Activated naive CD4-positive, alpha-beta T cell treated with anti-CD3 and anti-CD28 coated beads, Interleukin-2, amount 50 U/mL, for 24 hours (primary cell): ENCODE measurements around the gene KRTAP4-5.
"Not testable (repeated sequence)": the region's sequence is repeated elsewhere in the genome, so short reads cannot be mapped to it uniquely, and the experiment has no call there.

ENCODE experiments used
- H3K27ac Mint-ChIP-seq: one replicate; pipeline ENCODE4 v1.8.0; 2021; ENCODE audit warnings: mild to moderate bottlenecking, mixed read lengths
- H3K27me3 Mint-ChIP-seq: one replicate; pipeline ENCODE4 v1.8.0; 2021; ENCODE audit warnings: mixed read lengths
- H3K36me3 Mint-ChIP-seq: one replicate; pipeline ENCODE4 v1.8.0; 2021; ENCODE audit warnings: mixed read lengths
- H3K4me1 Mint-ChIP-seq: one replicate; pipeline ENCODE4 v1.8.0; 2021; ENCODE audit warnings: mixed read lengths
- H3K4me3 Mint-ChIP-seq: one replicate; pipeline ENCODE4 v1.8.0; 2021; ENCODE audit warnings: mild to moderate bottlenecking, mixed read lengths
- H3K9me3 Mint-ChIP-seq: one replicate; pipeline ENCODE4 v1.8.0; 2021; ENCODE audit warnings: mixed read lengths

KRTAP4-5 gene

GRCh38 chr17:41149652-41149985 lies at the start of gene KRTAP4-5:
Gene KRTAP4-5 (minus strand): TSS chr17:41149825. CDS start chr17:41149767, 58 bp downstream.
- H3K27me3 Mint-ChIP-seq = no peaks in the 10 kb centered on the region
- peaks cover 2% of the 10 kb centered on the region for H3K36me3 Mint-ChIP-seq
- no peak within 1 kb of the TSS for H3K27ac Mint-ChIP-seq
- H3K4me3 Mint-ChIP-seq = no peak within 1 kb of the TSS
- H3K9me3 Mint-ChIP-seq = no peaks in the 10 kb centered on the region
- no peaks in the 10 kb centered on the region for H3K4me1 Mint-ChIP-seq

- Mint-ChIP-seq H3K36me3 (peaks cover 2% of the 10 kb centered on the region), H3K27ac (no peak overlapping the region), H3K27me3 (no peaks in the 10 kb centered on the region), H3K4me3 (no peak overlapping the region), H3K4me1 (no peaks in the 10 kb centered on the region), H3K9me3 (no peaks in the 10 kb centered on the region)
Measured at GRCh38 chr17:41196068-41196467, 46.4 kb upstream of the KRTAP4-5 start.

GRCh38 chr17:41190328-41190727 lies 40.7 kb upstream of the KRTAP4-5 start:
- Mint-ChIP-seq H3K9me3 (no peaks in the 10 kb centered on the region), H3K36me3 (peaks cover 2% of the 10 kb centered on the region), H3K4me3 (no peak overlapping the region), H3K4me1 (no peaks in the 10 kb centered on the region), H3K27ac (no peak overlapping the region), H3K27me3 (peaks cover 2% of the 10 kb centered on the region)

GRCh38 chr17:41189837-41190318 lies 40.3 kb upstream of the KRTAP4-5 start, which contains the start of gene KRTAP9-1:
Gene KRTAP9-1 (plus strand): TSS chr17:41189887. CDS start chr17:41189887, 0 bp downstream.
- H3K4me3 Mint-ChIP-seq, H3K36me3 Mint-ChIP-seq, H3K4me1 Mint-ChIP-seq, H3K27ac Mint-ChIP-seq, H3K9me3 Mint-ChIP-seq, H3K27me3 Mint-ChIP-seq: not testable (repeated sequence)

- H3K4me1 Mint-ChIP-seq = no peaks in the 10 kb centered on the region
- H3K27ac Mint-ChIP-seq = no peak overlapping the region
- H3K27me3 Mint-ChIP-seq = peaks cover 2% of the 10 kb centered on the region
- no peak overlapping the region for H3K4me3 Mint-ChIP-seq
- H3K9me3 Mint-ChIP-seq = no peaks in the 10 kb centered on the region
- H3K36me3 Mint-ChIP-seq = no peaks in the 10 kb centered on the region
Measured at GRCh38 chr17:41186872-41187271, 37.2 kb upstream of the KRTAP4-5 start.

- Mint-ChIP-seq H3K4me1 (no peaks in the 10 kb centered on the region), H3K36me3 (peaks cover 2% of the 10 kb centered on the region), H3K27me3 (no peaks in the 10 kb centered on the region), H3K4me3 (no peak overlapping the region), H3K27ac (no peak overlapping the region), H3K9me3 (no peaks in the 10 kb centered on the region)
Measured at GRCh38 chr17:41185001-41185400, 35.4 kb upstream of the KRTAP4-5 start.

- peaks cover 2% of the 10 kb centered on the region for H3K36me3 Mint-ChIP-seq
- H3K4me3 Mint-ChIP-seq = no peak within 1 kb of the TSS
- H3K9me3 Mint-ChIP-seq = no peaks in the 10 kb centered on the region
- H3K27me3 Mint-ChIP-seq = no peaks in the 10 kb centered on the region
- H3K27ac Mint-ChIP-seq = no peak within 1 kb of the TSS
- no peaks in the 10 kb centered on the region for H3K4me1 Mint-ChIP-seq
Measured at GRCh38 chr17:41184480-41184961, 34.9 kb upstream of the KRTAP4-5 start, which contains the start of gene KRTAP4-1. Gene KRTAP4-1 (minus strand): TSS chr17:41184911. CDS start chr17:41184854, 57 bp downstream.

- Mint-ChIP-seq H3K4me3 (no peak overlapping the region), H3K4me1 (no peaks in the 10 kb centered on the region), H3K27ac (no peak overlapping the region), H3K9me3 (no peaks in the 10 kb centered on the region), H3K36me3 (peaks cover 2% of the 10 kb centered on the region), H3K27me3 (no peaks in the 10 kb centered on the region)
Measured at GRCh38 chr17:41178843-41179616, 29.4 kb upstream of the KRTAP4-5 start.

GRCh38 chr17:41178341-41178740 lies 28.7 kb upstream of the KRTAP4-5 start:
- Mint-ChIP-seq H3K4me3 (no peak overlapping the region), H3K36me3 (peaks cover 2% of the 10 kb centered on the region), H3K4me1 (no peaks in the 10 kb centered on the region), H3K27me3 (no peaks in the 10 kb centered on the region), H3K27ac (no peak overlapping the region), H3K9me3 (no peaks in the 10 kb centered on the region)

- H3K4me1 Mint-ChIP-seq = no peaks in the 10 kb centered on the region
- no peaks in the 10 kb centered on the region for H3K9me3 Mint-ChIP-seq
- H3K36me3 Mint-ChIP-seq = peaks cover 2% of the 10 kb centered on the region
- no peak within 1 kb of the TSS for H3K27ac Mint-ChIP-seq
- H3K4me3 Mint-ChIP-seq = no peak within 1 kb of the TSS
- no peaks in the 10 kb centered on the region for H3K27me3 Mint-ChIP-seq
Measured at GRCh38 chr17:41177727-41178271, 28.2 kb upstream of the KRTAP4-5 start, which contains the start of gene KRTAP4-2. Gene KRTAP4-2 (minus strand): TSS chr17:41178221. CDS start chr17:41178164, 57 bp downstream.

- Mint-ChIP-seq H3K9me3 (no peaks in the 10 kb centered on the region), H3K4me3 (no peak overlapping the region), H3K4me1 (no peaks in the 10 kb centered on the region), H3K27me3 (no peaks in the 10 kb centered on the region), H3K36me3 (peaks cover 2% of the 10 kb centered on the region), H3K27ac (no peak overlapping the region)
Measured at GRCh38 chr17:41176744-41177387, 27.2 kb upstream of the KRTAP4-5 start.

- no peaks in the 10 kb centered on the region for H3K36me3 Mint-ChIP-seq
- no peaks in the 10 kb centered on the region for H3K9me3 Mint-ChIP-seq
- H3K27me3 Mint-ChIP-seq = no peaks in the 10 kb centered on the region
- no peak overlapping the region for H3K4me3 Mint-ChIP-seq
- H3K4me1 Mint-ChIP-seq = no peaks in the 10 kb centered on the region
- H3K27ac Mint-ChIP-seq = no peak overlapping the region
Measured at GRCh38 chr17:41171886-41172285, 22.3 kb upstream of the KRTAP4-5 start.

- H3K36me3 Mint-ChIP-seq = no peaks in the 10 kb centered on the region
- H3K27me3 Mint-ChIP-seq = no peaks in the 10 kb centered on the region
- H3K9me3 Mint-ChIP-seq = no peaks in the 10 kb centered on the region
- no peak within 1 kb of the TSS for H3K4me3 Mint-ChIP-seq
- no peaks in the 10 kb centered on the region for H3K4me1 Mint-ChIP-seq
- no peak within 1 kb of the TSS for H3K27ac Mint-ChIP-seq
Measured at GRCh38 chr17:41168121-41168520, 18.5 kb upstream of the KRTAP4-5 start, which contains the start of gene KRTAP4-3. Gene KRTAP4-3 (minus strand): TSS chr17:41168221. CDS start chr17:41168172, 49 bp downstream.

- no peaks in the 10 kb centered on the region for H3K4me1 Mint-ChIP-seq
- H3K27me3 Mint-ChIP-seq = no peaks in the 10 kb centered on the region
- H3K9me3 Mint-ChIP-seq = no peaks in the 10 kb centered on the region
- H3K27ac Mint-ChIP-seq = no peak overlapping the region
- no peak overlapping the region for H3K4me3 Mint-ChIP-seq
- H3K36me3 Mint-ChIP-seq = no peaks in the 10 kb centered on the region
Measured at GRCh38 chr17:41167561-41167960, 17.9 kb upstream of the KRTAP4-5 start.

GRCh38 chr17:41163828-41164227 lies 14.2 kb upstream of the KRTAP4-5 start:
- H3K4me3 Mint-ChIP-seq = no peak overlapping the region
- H3K4me1 Mint-ChIP-seq = no peaks in the 10 kb centered on the region
- no peaks in the 10 kb centered on the region for H3K9me3 Mint-ChIP-seq
- no peaks in the 10 kb centered on the region for H3K36me3 Mint-ChIP-seq
- no peaks in the 10 kb centered on the region for H3K27me3 Mint-ChIP-seq
- H3K27ac Mint-ChIP-seq = no peak overlapping the region

- peaks cover 2% of the 10 kb centered on the region for H3K27me3 Mint-ChIP-seq
- no peak within 1 kb of the TSS for H3K4me3 Mint-ChIP-seq
- H3K36me3 Mint-ChIP-seq = no peaks in the 10 kb centered on the region
- no peak within 1 kb of the TSS for H3K27ac Mint-ChIP-seq
- no peaks in the 10 kb centered on the region for H3K9me3 Mint-ChIP-seq
- no peaks in the 10 kb centered on the region for H3K4me1 Mint-ChIP-seq
Measured at GRCh38 chr17:41160648-41161047, 11.0 kb upstream of the KRTAP4-5 start, which contains the start of gene KRTAP4-4. Gene KRTAP4-4 (minus strand): TSS chr17:41160748. CDS start chr17:41160691, 57 bp downstream.
